ENCODE measurements around the gene SAYSD1.

Gene SAYSD1

GRCh38 chr6:39075010-39075686, 39.8 kb downstream of the SAYSD1 start:
- Histone ChIP-seq H2BK120ac (ENCODE audit: low read depth, low read length) (no peak overlapping the region), H3K4me3 (ENCODE audit: insufficient read depth in 1 of 2, low read depth in 1 of 2, low read length in 2 of 2) (no peak overlapping the region), H3K23ac (ENCODE audit: low read length in 2 of 2) (no peak overlapping the region), H2AFZ (ENCODE audit: low read depth, low read length) (no peak overlapping the region), H2BK12ac (ENCODE audit: low read length in 2 of 2) (no peak overlapping the region), H2BK5ac (ENCODE audit: low read depth, low read length, poor library complexity, severe bottlenecking) (no peak overlapping the region), H3K27ac (ENCODE audit: low read length, poor library complexity, severe bottlenecking) (no peak overlapping the region), H2BK15ac (ENCODE audit: low read depth, poor library complexity, severe bottlenecking) (no peak overlapping the region), H3K79me1 (replicated peaks; ENCODE audit: low read length, poor library complexity, severe bottlenecking) (no peaks in the 10 kb centered on the region), H3K4me1 (ENCODE audit: control insufficient read depth, insufficient read depth, low read depth, low read length) (no peaks in the 10 kb centered on the region), H3K9ac (ENCODE audit: low read length) (no peak overlapping the region), H4K8ac (ENCODE audit: low read length) (no peak overlapping the region), H3K9me3 (ENCODE audit: control insufficient read depth, low read length) (no peaks in the 10 kb centered on the region), H3K27me3 (ENCODE audit: control insufficient read depth in 1 of 2, insufficient read depth in 1 of 2, low read length in 2 of 2) (peaks cover 4 to 40% of the 10 kb centered on the region in 2 experiments), H2AK5ac (ENCODE audit: low read length, severe bottlenecking) (no peak overlapping the region), H3K18ac (ENCODE audit: low read depth in 1 of 2, low read length in 2 of 2) (no peak overlapping the region), H3K36me3 (ENCODE audit: control insufficient read depth in 1 of 2, insufficient read depth in 2 of 2, low read depth in 1 of 2, low read length in 2 of 2) (no peaks in the 10 kb centered on the region), H3K4me2 (ENCODE audit: low read length, poor library complexity, severe bottlenecking) (no peak overlapping the region), H3K4ac (ENCODE audit: low read depth in 1 of 2, low read length in 2 of 2) (no peak overlapping the region), H4K91ac (ENCODE audit: low read length) (no peak overlapping the region), H3K14ac (ENCODE audit: low read length in 2 of 2) (no peak overlapping the region)
- DNase-seq, result no peak
- WGBS, result 69% methylated on average over 6 of the region's 12 CpGs

- no peak overlapping the region for H3K23ac ChIP-seq (ENCODE audit: low read length in 2 of 2)
- no peak overlapping the region for H3K4ac ChIP-seq (ENCODE audit: low read depth in 1 of 2, low read length in 2 of 2)
- no peak overlapping the region for H2BK5ac ChIP-seq (ENCODE audit: low read depth, low read length, poor library complexity, severe bottlenecking)
- H3K9me3 ChIP-seq (ENCODE audit: control insufficient read depth, low read length), result no peaks in the 10 kb centered on the region
- DNase-seq, result no peak
- H3K9ac ChIP-seq (ENCODE audit: low read length), result no peak overlapping the region
- no peaks in the 10 kb centered on the region for H3K36me3 ChIP-seq (ENCODE audit: control insufficient read depth in 1 of 2, insufficient read depth in 2 of 2, low read depth in 1 of 2, low read length in 2 of 2)
- H2AFZ ChIP-seq (ENCODE audit: low read depth, low read length), result no peak overlapping the region
- 74% methylated on average over 9 of the region's 9 CpGs for whole genome bisulfite sequencing
- H3K14ac ChIP-seq (ENCODE audit: low read length in 2 of 2), result no peak overlapping the region
- H4K8ac ChIP-seq (ENCODE audit: low read length), result no peak overlapping the region
- no peak overlapping the region for H2AK5ac ChIP-seq (ENCODE audit: low read length, severe bottlenecking)
- no peaks in the 10 kb centered on the region for H3K79me1 ChIP-seq (replicated peaks; ENCODE audit: low read length, poor library complexity, severe bottlenecking)
- H2BK120ac ChIP-seq (ENCODE audit: low read depth, low read length), result no peak overlapping the region
- H3K18ac ChIP-seq (ENCODE audit: low read depth in 1 of 2, low read length in 2 of 2), result no peak overlapping the region
- H3K27ac ChIP-seq (ENCODE audit: low read length, poor library complexity, severe bottlenecking), result no peak overlapping the region
- no peak overlapping the region for H3K4me2 ChIP-seq (ENCODE audit: low read length, poor library complexity, severe bottlenecking)
- H3K4me3 ChIP-seq (ENCODE audit: insufficient read depth in 1 of 2, low read depth in 1 of 2, low read length in 2 of 2), result no peak overlapping the region
- no peak overlapping the region for H2BK12ac ChIP-seq (ENCODE audit: low read length in 2 of 2)
- no peak overlapping the region for H2BK15ac ChIP-seq (ENCODE audit: low read depth, poor library complexity, severe bottlenecking)
- no peaks in the 10 kb centered on the region for H3K4me1 ChIP-seq (ENCODE audit: control insufficient read depth, insufficient read depth, low read depth, low read length)
- H4K91ac ChIP-seq (ENCODE audit: low read length), result no peak overlapping the region
- peaks cover 4 to 46% of the 10 kb centered on the region in 2 experiments for H3K27me3 ChIP-seq (ENCODE audit: control insufficient read depth in 1 of 2, insufficient read depth in 1 of 2, low read length in 2 of 2)
Measured at GRCh38 chr6:39074486-39074885, 40.5 kb downstream of the SAYSD1 start.

- 89% methylated on average over 16 of the region's 17 CpGs for WGBS
- Histone ChIP-seq H2BK120ac (ENCODE audit: low read depth, low read length) (no peak overlapping the region), H3K23ac (ENCODE audit: low read length in 2 of 2) (no peak overlapping the region), H4K91ac (ENCODE audit: low read length) (no peak overlapping the region), H3K79me1 (replicated peaks; ENCODE audit: low read length, poor library complexity, severe bottlenecking) (no peaks in the 10 kb centered on the region), H3K9me3 (ENCODE audit: control insufficient read depth, low read length) (no peaks in the 10 kb centered on the region), H3K9ac (ENCODE audit: low read length) (no peak overlapping the region), H3K4me3 (ENCODE audit: insufficient read depth in 1 of 2, low read depth in 1 of 2, low read length in 2 of 2) (no peak overlapping the region), H3K14ac (ENCODE audit: low read length in 2 of 2) (no peak overlapping the region), H3K4me1 (ENCODE audit: control insufficient read depth, insufficient read depth, low read depth, low read length) (no peaks in the 10 kb centered on the region), H4K8ac (ENCODE audit: low read length) (no peak overlapping the region), H2AFZ (ENCODE audit: low read depth, low read length) (no peak overlapping the region), H2BK5ac (ENCODE audit: low read depth, low read length, poor library complexity, severe bottlenecking) (no peak overlapping the region), H2BK15ac (ENCODE audit: low read depth, poor library complexity, severe bottlenecking) (no peak overlapping the region), H3K36me3 (ENCODE audit: control insufficient read depth in 1 of 2, insufficient read depth in 2 of 2, low read depth in 1 of 2, low read length in 2 of 2) (no peaks in the 10 kb centered on the region), H2BK12ac (ENCODE audit: low read length in 2 of 2) (no peak overlapping the region), H3K27ac (ENCODE audit: low read length, poor library complexity, severe bottlenecking) (no peak overlapping the region), H3K27me3 (ENCODE audit: control insufficient read depth in 1 of 2, insufficient read depth in 1 of 2, low read length in 2 of 2) (peaks cover 4 to 40% of the 10 kb centered on the region in 2 experiments), H3K4ac (ENCODE audit: low read depth in 1 of 2, low read length in 2 of 2) (no peak overlapping the region), H2AK5ac (ENCODE audit: low read length, severe bottlenecking) (no peak overlapping the region), H3K18ac (ENCODE audit: low read depth in 1 of 2, low read length in 2 of 2) (no peak overlapping the region), H3K4me2 (ENCODE audit: low read length, poor library complexity, severe bottlenecking) (no peak overlapping the region)
- no peak for DNase-seq
Measured at GRCh38 chr6:39073471-39074355, 41.3 kb downstream of the SAYSD1 start.

GRCh38 chr6:39072830-39073229, 42.2 kb downstream of the SAYSD1 start:
- Histone ChIP-seq H4K91ac (ENCODE audit: low read length) (no peak overlapping the region), H2BK120ac (ENCODE audit: low read depth, low read length) (no peak overlapping the region), H2AFZ (ENCODE audit: low read depth, low read length) (no peak overlapping the region), H2BK5ac (ENCODE audit: low read depth, low read length, poor library complexity, severe bottlenecking) (no peak overlapping the region), H3K4ac (ENCODE audit: low read depth in 1 of 2, low read length in 2 of 2) (no peak overlapping the region), H3K4me1 (ENCODE audit: control insufficient read depth, insufficient read depth, low read depth, low read length) (no peaks in the 10 kb centered on the region), H2AK5ac (ENCODE audit: low read length, severe bottlenecking) (no peak overlapping the region), H2BK12ac (ENCODE audit: low read length in 2 of 2) (no peak overlapping the region), H3K18ac (ENCODE audit: low read depth in 1 of 2, low read length in 2 of 2) (no peak overlapping the region), H2BK15ac (ENCODE audit: low read depth, poor library complexity, severe bottlenecking) (no peak overlapping the region), H3K14ac (ENCODE audit: low read length in 2 of 2) (no peak overlapping the region), H3K27ac (ENCODE audit: low read length, poor library complexity, severe bottlenecking) (no peak overlapping the region), H3K79me1 (replicated peaks; ENCODE audit: low read length, poor library complexity, severe bottlenecking) (no peaks in the 10 kb centered on the region), H3K36me3 (ENCODE audit: control insufficient read depth in 1 of 2, insufficient read depth in 2 of 2, low read depth in 1 of 2, low read length in 2 of 2) (no peaks in the 10 kb centered on the region), H3K9me3 (ENCODE audit: control insufficient read depth, low read length) (no peaks in the 10 kb centered on the region), H3K27me3 (ENCODE audit: control insufficient read depth in 1 of 2, insufficient read depth in 1 of 2, low read length in 2 of 2) (peaks cover 4 to 37% of the 10 kb centered on the region in 2 experiments), H3K23ac (ENCODE audit: low read length in 2 of 2) (no peak overlapping the region), H3K4me2 (ENCODE audit: low read length, poor library complexity, severe bottlenecking) (no peak overlapping the region), H3K9ac (ENCODE audit: low read length) (no peak overlapping the region), H3K4me3 (ENCODE audit: insufficient read depth in 1 of 2, low read depth in 1 of 2, low read length in 2 of 2) (no peak overlapping the region), H4K8ac (ENCODE audit: low read length) (no peak overlapping the region)
- no peak for DNase-seq
- 88% methylated on average over 9 of the region's 9 CpGs for WGBS
